ENCODE measurements around the gene NRP2.

DNA sequence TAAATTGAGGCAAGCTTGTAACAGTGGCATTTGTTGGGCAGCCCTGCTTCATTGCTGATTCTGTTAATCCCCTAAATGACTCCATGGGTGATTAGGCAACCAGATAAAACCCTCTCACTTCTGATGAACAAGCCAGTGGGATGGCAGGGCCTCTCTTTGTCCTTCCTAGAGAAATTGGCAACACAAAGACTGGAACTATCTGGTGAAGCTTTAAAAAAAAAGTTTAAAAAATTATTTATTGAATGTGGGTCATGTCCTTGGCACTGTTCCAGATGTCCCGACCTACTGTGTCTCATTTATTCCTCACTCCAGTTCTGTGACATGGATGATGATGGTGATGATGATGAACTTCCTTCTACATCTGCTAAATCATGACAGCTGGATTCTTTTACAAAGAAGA is 30.8 kb downstream of the NRP2 start:
- TF ChIP-seq, protein P1, sequence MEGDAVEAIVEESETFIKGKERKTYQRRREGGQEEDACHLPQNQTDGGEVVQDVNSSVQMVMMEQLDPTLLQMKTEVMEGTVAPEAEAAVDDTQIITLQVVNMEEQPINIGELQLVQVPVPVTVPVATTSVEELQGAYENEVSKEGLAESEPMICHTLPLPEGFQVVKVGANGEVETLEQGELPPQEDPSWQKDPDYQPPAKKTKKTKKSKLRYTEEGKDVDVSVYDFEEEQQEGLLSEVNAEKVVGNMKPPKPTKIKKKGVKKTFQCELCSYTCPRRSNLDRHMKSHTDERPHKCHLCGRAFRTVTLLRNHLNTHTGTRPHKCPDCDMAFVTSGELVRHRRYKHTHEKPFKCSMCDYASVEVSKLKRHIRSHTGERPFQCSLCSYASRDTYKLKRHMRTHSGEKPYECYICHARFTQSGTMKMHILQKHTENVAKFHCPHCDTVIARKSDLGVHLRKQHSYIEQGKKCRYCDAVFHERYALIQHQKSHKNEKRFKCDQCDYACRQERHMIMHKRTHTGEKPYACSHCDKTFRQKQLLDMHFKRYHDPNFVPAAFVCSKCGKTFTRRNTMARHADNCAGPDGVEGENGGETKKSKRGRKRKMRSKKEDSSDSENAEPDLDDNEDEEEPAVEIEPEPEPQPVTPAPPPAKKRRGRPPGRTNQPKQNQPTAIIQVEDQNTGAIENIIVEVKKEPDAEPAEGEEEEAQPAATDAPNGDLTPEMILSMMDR (IDR thresholded peaks at IDR 0.05): no peak
- TF ChIP-seq EP300 (IDR thresholded peaks at IDR 0.05): no peak

Data from ovary (tissue), 3 donors.